D721Med (cell line): ENCODE data around the gene HOXB3.

Experiments used
- DNase-seq: peaks from one replicate; pipeline ENCODE4 v3.0.0; 2011; ENCODE audit warnings: low spot score; ENCODE audit not compliant: insufficient read length
- FAIRE-seq: peaks from 2 replicates; lab custom pipeline; 2011; peaks lifted over from hg19 to GRCh38; lab: Jason Lieb, UNC
- TF ChIP-seq, protein P1 (sequence below): IDR thresholded peaks from 2 replicates; pipeline ENCODE4 v1.5.1; 2012; ENCODE audit warnings: mild to moderate bottlenecking, control low read depth; ENCODE audit not compliant: insufficient read depth; ENCODE audit errors: missing control alignments

Gene HOXB3

GRCh38 chr17:48523010-48523409, 67.0 kb downstream of the HOXB3 start:
- DNase-seq (no peak), FAIRE-seq (no peak)
- TF ChIP-seq, protein P1, sequence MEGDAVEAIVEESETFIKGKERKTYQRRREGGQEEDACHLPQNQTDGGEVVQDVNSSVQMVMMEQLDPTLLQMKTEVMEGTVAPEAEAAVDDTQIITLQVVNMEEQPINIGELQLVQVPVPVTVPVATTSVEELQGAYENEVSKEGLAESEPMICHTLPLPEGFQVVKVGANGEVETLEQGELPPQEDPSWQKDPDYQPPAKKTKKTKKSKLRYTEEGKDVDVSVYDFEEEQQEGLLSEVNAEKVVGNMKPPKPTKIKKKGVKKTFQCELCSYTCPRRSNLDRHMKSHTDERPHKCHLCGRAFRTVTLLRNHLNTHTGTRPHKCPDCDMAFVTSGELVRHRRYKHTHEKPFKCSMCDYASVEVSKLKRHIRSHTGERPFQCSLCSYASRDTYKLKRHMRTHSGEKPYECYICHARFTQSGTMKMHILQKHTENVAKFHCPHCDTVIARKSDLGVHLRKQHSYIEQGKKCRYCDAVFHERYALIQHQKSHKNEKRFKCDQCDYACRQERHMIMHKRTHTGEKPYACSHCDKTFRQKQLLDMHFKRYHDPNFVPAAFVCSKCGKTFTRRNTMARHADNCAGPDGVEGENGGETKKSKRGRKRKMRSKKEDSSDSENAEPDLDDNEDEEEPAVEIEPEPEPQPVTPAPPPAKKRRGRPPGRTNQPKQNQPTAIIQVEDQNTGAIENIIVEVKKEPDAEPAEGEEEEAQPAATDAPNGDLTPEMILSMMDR: no peak

- TF ChIP-seq, protein P1: no peak
- FAIRE-seq (no peak), DNase-seq (no peak)
Observed at GRCh38 chr17:48522031-48522653, 67.9 kb downstream of the HOXB3 start.

DNA sequence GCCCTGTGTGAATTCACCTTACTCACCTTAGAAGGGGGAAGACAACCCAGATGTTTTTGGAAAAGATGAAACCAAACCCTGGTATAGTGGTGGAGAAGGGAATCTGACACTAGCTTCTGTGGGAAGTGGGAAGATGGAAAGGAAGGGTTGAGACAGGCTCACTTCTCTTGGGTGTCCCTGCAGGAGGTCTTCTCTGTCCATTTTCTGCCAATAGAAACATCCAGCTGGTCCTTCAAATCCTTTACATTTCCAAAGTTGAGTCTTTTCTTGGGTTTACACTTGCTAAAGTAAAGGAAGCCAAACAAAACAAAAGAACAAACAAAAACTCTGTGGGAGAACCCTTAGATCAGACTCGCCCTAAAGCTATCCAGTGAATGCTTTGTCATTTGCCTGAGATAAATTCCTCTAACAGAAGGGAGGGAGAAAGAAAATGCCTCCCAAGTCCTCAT, 69.4 kb downstream of the HOXB3 start:
- DNase-seq (no peak), FAIRE-seq (no peak)
- TF ChIP-seq, protein P1: no peak

DNA sequence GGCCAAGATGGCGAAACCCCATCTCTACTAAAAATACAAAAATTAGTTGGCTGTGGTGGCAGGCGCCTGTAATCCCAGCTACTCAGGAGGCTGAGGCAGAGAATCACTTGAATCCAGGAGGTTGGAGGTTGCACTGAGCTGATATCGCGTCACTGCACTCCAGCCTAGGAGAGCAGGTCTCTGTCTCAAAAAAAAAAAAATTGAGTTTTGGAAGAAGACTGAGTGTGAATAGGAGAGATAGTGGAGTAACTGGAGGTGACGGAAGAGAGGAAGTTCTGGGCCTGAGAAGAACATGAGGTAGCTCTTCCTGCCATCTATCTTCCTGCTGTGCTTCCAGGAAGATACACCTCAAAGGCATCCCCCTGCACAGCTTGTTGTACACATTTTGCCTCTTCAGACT, 70.6 kb downstream of the HOXB3 start:
- DNase-seq (no peak), FAIRE-seq (no peak)

DNA sequence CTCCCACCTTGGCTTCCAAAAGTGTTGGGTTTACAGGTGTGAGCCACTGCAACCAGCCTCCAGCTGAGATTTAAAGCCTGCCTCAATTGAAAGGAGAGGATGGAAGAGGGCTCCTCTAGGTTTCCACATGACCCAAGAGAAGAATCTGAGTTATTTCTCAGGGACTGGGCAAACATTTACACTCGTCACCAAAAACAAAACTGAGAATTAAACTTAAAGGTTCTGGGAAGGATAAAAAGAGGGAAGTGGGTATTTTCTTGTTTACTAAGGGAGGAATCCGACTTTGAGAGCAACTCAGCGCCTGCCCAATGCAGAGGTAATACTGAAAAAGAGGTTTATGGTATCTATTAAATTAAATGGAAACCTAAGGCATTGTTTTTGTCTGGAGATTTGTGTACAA, 72.6 kb downstream of the HOXB3 start:
- no peak for DNase-seq
- FAIRE-seq: no peak

More for the DNA sequence above, 70.6 kb downstream of the HOXB3 start:
- TF ChIP-seq, protein P1: no peak

DNA sequence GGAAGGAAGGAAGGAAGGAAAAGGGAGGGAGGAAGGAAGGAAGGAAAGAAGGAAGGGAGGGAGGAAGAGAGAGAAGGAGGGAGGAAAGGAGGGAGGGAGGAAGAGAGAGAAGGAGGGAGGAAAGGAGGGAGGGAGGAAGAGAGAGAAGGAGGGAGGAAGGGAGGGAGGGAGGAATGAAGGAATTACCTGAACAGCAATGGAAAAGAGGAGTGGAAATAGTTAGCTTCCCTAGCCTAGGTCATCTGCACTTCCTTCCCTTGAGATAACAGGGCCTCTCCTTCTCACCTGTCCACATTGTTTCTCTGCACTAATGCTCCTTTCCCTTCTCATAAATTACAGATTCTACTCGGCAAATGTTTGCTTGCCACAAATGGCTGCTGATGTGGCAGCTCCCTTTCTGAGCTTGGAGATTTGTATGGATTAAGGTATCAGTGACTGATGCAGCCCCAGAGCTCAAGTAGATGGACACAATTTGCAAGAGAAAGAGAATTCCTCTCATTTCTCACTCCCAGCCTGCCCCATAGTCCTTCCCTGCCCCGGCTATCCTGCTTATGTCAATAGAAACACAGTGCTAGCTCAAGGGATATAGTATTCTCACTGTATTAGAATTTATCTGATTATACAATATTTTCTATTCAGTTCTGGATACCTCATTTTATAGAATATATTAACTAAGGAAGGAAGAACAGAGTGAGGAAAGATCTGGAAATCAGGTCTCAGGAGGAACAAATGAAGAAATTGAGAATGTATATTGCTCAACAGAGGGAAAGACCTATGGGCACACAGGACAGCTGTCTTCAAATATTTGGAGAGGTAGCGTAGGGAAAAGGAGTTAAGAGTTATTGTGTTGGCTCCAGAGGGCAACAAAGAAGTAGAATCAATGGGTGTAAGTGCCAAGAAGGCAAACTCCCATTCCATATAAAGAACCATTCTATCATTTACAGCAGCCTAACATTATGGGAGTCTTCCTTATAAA, 73.8 kb downstream of the HOXB3 start:
- FAIRE-seq (no peak), DNase-seq (no peak)
- TF ChIP-seq, protein P1: no peak

More for the DNA sequence above, 72.6 kb downstream of the HOXB3 start:
- TF ChIP-seq, protein P1: no peak
